Vagina (tissue), 2 donors: ENCODE measurements around the gene CDCP1.

Experiments used
- POLR2A ChIP-seq, 2 donors: fragments of 450-650 bp; IDR thresholded peaks; one replicate each; pipeline ENCODE4 v1.6.1; 2017; ENCODE audit warnings: antibody characterized with exemption in 2 of 2, mild to moderate bottlenecking in 2 of 2, moderate library complexity in 2 of 2
- POLR2AphosphoS5 ChIP-seq, 2 donors: sonication (generic); formaldehyde crosslinking; IDR thresholded peaks; one replicate each; pipeline ENCODE4 v1.9.0; 2017; ENCODE audit warnings: antibody characterized with exemption in 2 of 2, mild to moderate bottlenecking in 2 of 2, low read depth in 1 of 2; ENCODE audit not compliant: insufficient read depth in 1 of 2
- TF ChIP-seq, protein P1 (sequence below), 3 experiments: fragments of 450-650 bp in 2 of 3; fragments of 200-600 bp in 1 of 3; sonication (generic) in 1 of 3; IDR thresholded peaks; one replicate each; pipeline ENCODE4 v1.5.1; 2017 to 2019; ENCODE audit warnings: antibody characterized with exemption in 3 of 3, mild to moderate bottlenecking in 2 of 3, moderate library complexity in 2 of 3

GRCh38 chr3:45119376-45119775, 26.8 kb downstream of the CDCP1 start:
- TF ChIP-seq POLR2A (IDR thresholded peaks at IDR 0.05) (no peak), POLR2AphosphoS5 (IDR thresholded peaks at IDR 0.05; ENCODE audit: insufficient read depth in 1 of 2, low read depth in 1 of 2) (no peak)
- TF ChIP-seq, protein P1, sequence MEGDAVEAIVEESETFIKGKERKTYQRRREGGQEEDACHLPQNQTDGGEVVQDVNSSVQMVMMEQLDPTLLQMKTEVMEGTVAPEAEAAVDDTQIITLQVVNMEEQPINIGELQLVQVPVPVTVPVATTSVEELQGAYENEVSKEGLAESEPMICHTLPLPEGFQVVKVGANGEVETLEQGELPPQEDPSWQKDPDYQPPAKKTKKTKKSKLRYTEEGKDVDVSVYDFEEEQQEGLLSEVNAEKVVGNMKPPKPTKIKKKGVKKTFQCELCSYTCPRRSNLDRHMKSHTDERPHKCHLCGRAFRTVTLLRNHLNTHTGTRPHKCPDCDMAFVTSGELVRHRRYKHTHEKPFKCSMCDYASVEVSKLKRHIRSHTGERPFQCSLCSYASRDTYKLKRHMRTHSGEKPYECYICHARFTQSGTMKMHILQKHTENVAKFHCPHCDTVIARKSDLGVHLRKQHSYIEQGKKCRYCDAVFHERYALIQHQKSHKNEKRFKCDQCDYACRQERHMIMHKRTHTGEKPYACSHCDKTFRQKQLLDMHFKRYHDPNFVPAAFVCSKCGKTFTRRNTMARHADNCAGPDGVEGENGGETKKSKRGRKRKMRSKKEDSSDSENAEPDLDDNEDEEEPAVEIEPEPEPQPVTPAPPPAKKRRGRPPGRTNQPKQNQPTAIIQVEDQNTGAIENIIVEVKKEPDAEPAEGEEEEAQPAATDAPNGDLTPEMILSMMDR (IDR thresholded peaks at IDR 0.05), result no peak
